Measurements from ENCODE around the gene PPIP5K1.

PPIP5K1 gene

DNA sequence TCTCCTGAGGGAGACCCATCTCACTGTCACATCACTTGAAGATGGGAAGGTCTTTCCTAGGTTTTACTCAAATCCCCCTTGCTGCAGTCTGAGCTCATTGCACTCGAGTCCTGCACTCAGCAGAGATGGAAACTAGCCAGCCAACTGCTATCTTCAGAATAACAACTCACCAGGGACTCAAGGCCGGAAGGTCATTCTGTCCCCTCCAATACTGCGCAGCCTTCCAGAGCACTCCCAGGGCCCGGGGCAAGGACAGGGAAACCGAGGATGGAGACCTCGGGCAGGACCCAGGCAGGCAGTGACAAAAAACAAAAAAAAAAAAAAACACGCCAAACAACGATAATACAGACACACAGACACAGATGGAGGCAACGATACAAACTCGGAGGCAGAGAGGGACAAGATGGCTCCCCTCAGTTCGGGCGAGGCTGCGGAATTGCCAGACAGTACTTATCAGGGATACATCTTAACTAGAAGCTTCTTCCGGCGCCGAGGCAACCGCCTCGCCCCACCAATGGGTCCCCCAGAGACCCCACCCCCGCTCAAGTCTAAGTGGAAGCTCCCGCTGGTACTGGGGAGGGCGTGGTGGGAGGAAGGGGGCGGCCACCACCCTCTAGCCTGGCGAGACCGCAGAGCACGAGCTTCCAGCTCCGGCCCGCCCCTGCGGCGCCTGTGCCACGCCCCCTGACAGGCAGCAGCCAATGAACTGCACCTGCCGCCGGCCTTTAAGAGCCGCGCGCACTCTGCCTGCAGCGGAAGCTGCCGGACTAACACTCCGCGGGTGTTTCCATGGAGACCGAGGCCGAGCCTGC lies 79.6 kb downstream of the PPIP5K1 start:
- peak overlapping the region; percentile 81 for H3K27ac ChIP-seq
- no peak for TF ChIP-seq ZFX (IDR thresholded peaks at IDR 0.05; ENCODE audit: borderline replicate concordance)

DNA sequence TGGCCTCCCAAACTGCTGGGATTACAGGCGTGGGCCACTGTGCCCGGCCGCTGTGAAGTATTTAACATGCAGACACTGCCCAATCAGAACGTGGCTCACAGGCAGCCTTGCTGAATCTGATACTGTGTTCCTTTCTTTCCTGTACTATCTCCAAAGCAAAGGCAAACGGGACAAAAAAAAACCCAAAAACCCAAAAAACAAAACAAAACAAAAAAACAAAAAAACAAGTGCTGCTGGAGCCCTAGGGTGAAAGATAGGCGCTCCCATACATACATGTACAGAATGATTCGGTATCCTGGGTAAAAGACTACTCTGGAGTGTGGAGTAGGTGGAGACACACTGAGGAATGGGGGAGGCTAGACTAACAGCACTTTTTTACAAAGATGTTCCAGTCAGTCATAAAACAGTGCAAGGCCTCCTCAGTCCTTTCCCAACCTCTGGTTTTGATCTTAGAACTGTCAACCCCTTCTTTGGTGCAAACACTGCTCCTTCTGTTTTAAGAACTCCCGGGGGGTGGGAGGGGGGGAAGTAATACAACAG lies 80.3 kb downstream of the PPIP5K1 start:
- H3K27ac ChIP-seq: peak overlapping the region; percentile 81
- no peak for TF ChIP-seq ZFX (IDR thresholded peaks at IDR 0.05; ENCODE audit: borderline replicate concordance)
- TF ChIP-seq, protein P1, sequence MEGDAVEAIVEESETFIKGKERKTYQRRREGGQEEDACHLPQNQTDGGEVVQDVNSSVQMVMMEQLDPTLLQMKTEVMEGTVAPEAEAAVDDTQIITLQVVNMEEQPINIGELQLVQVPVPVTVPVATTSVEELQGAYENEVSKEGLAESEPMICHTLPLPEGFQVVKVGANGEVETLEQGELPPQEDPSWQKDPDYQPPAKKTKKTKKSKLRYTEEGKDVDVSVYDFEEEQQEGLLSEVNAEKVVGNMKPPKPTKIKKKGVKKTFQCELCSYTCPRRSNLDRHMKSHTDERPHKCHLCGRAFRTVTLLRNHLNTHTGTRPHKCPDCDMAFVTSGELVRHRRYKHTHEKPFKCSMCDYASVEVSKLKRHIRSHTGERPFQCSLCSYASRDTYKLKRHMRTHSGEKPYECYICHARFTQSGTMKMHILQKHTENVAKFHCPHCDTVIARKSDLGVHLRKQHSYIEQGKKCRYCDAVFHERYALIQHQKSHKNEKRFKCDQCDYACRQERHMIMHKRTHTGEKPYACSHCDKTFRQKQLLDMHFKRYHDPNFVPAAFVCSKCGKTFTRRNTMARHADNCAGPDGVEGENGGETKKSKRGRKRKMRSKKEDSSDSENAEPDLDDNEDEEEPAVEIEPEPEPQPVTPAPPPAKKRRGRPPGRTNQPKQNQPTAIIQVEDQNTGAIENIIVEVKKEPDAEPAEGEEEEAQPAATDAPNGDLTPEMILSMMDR (IDR thresholded peaks at IDR 0.05): no peak

DNA sequence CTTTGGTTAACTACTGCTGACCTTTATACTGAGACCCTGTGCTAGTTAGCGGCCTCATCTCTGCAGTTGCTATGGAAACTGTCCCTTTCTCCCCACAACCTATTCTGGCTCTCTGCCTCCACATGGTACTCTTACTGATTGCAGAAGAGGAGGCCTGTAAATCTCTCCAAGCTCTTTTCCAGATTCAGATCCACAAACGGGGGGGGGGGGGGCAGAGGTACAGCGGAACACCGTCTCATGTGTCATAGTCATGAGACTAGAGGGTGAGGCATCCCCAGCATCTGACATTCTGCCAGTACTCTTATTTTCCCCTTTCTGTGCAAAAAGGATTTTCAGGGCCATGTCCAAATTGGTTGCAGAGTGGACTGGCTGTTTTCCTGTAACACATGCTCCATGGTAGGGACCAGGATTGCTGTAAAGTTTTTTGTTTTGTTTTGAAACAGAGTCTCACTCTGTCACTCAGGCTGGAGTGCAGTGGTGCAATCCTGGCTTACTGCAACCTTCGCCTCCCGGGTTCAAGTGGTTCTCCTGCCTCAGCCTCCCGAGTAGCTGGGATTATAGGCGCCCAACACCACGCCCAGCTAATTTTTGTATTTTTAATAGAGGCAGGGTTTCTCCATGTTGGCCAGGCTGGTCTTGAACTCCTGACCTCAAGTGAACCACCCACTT lies 80.9 kb downstream of the PPIP5K1 start:
- peak overlapping the region; percentile 81 for H3K27ac ChIP-seq
- no peak for TF ChIP-seq ZFX (IDR thresholded peaks at IDR 0.05; ENCODE audit: borderline replicate concordance)
- TF ChIP-seq, protein P1 (IDR thresholded peaks at IDR 0.05): no peak

DNA sequence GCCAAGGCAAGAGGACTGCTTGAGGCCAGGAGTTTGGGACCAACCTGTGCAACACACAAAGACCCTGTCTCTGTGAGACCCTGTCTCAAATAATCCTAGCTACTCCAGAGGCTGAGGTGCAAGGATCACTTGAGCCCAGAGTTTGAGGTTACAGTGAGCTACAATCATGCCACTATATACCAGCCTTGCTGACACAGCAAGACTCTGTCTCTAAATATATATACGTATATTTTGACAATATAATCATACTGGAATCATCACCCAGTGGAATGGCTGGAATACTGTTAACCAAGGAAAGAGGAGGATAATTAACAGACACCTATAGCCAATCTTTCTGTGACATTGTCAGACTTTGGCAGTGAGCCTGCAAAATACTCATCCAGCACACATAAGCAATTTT lies 81.6 kb downstream of the PPIP5K1 start:
- no peak overlapping the region for H3K27ac ChIP-seq
- no peak for TF ChIP-seq ZFX (IDR thresholded peaks at IDR 0.05; ENCODE audit: borderline replicate concordance)
- TF ChIP-seq, protein P1 (IDR thresholded peaks at IDR 0.05): no peak

DNA sequence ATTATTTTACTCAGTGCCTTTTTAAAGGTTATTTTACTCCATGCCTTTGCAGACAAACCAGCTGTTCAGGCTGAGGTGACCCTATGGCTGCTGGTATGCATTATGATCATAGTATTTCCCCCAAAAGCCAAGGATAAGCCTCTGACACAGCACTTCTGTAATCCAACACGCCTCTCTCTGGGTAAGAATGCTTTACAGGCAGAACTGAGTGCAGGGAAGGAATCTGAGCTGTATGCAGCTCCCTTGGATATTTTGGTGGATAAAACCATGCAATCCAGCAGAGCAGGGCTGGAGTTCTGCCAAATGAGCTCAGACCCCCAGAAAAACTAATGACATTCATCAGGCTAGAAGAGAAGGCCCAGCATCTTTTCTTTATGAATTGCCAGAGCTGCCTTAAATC lies 84.3 kb downstream of the PPIP5K1 start:
- no peak overlapping the region for H3K27ac ChIP-seq
- TF ChIP-seq ZFX (IDR thresholded peaks at IDR 0.05; ENCODE audit: borderline replicate concordance): no peak
- TF ChIP-seq, protein P1 (IDR thresholded peaks at IDR 0.05): no peak

DNA sequence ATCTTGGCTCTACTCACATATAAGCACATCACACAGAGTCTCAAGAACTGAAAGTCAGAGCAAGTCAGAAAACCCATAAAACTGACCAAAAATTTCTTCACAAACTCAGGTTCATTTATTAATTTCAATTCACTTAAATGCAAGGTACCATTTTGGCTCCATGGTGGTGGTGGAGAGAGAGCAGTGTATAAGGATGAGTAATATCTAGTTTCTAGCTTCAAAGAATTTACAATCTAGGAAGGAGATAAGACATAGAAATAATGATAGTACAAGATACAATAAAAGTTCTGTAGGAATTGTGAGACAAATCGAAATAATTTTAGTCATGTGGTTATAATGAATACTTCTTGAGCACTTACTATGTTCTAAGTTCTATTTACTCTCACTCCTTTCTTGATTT lies 90.4 kb downstream of the PPIP5K1 start:
- H3K27ac ChIP-seq: no peak overlapping the region
- no peak for TF ChIP-seq ZFX (IDR thresholded peaks at IDR 0.05; ENCODE audit: borderline replicate concordance)
- TF ChIP-seq, protein P1 (IDR thresholded peaks at IDR 0.05): no peak

DNA sequence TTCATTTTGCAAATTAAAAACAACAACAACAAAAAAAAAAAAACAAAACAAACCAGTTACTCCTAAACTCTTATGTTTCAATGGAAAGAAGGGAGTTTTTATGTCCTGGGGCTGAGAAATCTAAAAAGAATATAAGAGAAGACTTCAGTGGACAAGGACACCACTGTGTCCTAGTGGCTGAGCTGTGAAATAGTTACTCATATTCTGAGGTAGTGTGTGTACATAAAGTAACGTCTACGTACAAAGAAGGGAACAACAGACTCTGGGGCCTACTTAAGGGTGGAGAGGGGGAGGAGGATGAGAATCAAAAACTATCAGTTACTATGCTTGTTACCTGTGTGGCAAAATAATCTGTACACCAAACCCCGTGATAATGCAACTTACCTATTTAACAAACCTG lies 91.0 kb downstream of the PPIP5K1 start:
- no peak overlapping the region for H3K27ac ChIP-seq
- TF ChIP-seq, protein P1 (IDR thresholded peaks at IDR 0.05): 0 out of 2 replicates have a peak, but pooled peaks have one; percentile 4
- TF ChIP-seq ZFX (IDR thresholded peaks at IDR 0.05; ENCODE audit: borderline replicate concordance): no peak
